Lower leg skin (tissue), 3 donors: ENCODE measurements around the gene OVCH1.

Source experiments
- CTCF ChIP-seq, 3 donors: fragments of 450-650 bp; IDR thresholded peaks; one replicate each; pipeline ENCODE4 v1.5.1; 2016; ENCODE audit warnings: antibody characterized with exemption in 3 of 3, mild to moderate bottlenecking in 3 of 3, moderate library complexity in 2 of 3
- POLR2A ChIP-seq, 2 donors: fragments of 450-650 bp; IDR thresholded peaks; one replicate each; pipeline ENCODE4 v1.6.1; 2016 to 2017; ENCODE audit warnings: antibody characterized with exemption in 2 of 2, mild to moderate bottlenecking in 1 of 2, moderate library complexity in 1 of 2

GRCh38 chr12:29405561-29405960 is 91.9 kb downstream of the OVCH1 start:
- TF ChIP-seq POLR2A (IDR thresholded peaks at IDR 0.05) (no peak), CTCF (IDR thresholded peaks at IDR 0.05) (no peak)
